Esophagus muscularis mucosa (tissue), 4 donors: ENCODE measurements around the gene MGAT5B. TPM values are rescaled to one million over a fixed set of nuclear protein-coding genes. Genes with fewer than 3 reads are reported as not detected.

Source experiments
- DNase-seq: peaks from one replicate; pipeline ENCODE4 v3.0.0-alpha.2; 2017; ENCODE audit errors: extremely low spot score
- H3K27ac ChIP-seq, 4 donors: fragments of 200-600 bp; sonication (generic); replicated peaks in 1 of 4; 1 replicate in 3 of 4; 2 replicates in 1 of 4; pipeline ENCODE4 v1.5.1; 2016 to 2019; ENCODE audit warnings: mild to moderate bottlenecking in 1 of 4
- H3K27me3 ChIP-seq, 4 donors: fragments of 200-600 bp; sonication (generic); one replicate each; pipeline versions ENCODE4 v1.5.1 to v1.6.0; 2016 to 2019
- H3K36me3 ChIP-seq, 4 donors: fragments of 200-600 bp; sonication (generic); one replicate each; pipeline ENCODE4 v1.5.1; 2016 to 2019
- H3K4me1 ChIP-seq, 4 donors: fragments of 200-600 bp; sonication (generic); one replicate each; pipeline ENCODE4 v1.5.1; 2016 to 2019
- H3K4me3 ChIP-seq, 4 donors: fragments of 200-600 bp; sonication (generic); 1 replicate in 2 of 4; 2 replicates in 2 of 4; pipeline ENCODE4 v1.5.1; 2016 to 2019; ENCODE audit warnings: mild to moderate bottlenecking in 4 of 4, moderate library complexity in 1 of 4
- H3K9me3 ChIP-seq, 4 donors: fragments of 200-600 bp; sonication (generic); 1 replicate in 3 of 4; 2 replicates in 1 of 4; pipeline ENCODE4 v1.5.1; 2016 to 2019
- CTCF ChIP-seq, 3 experiments: fragments of 200-600 bp in 2 of 3; fragments of 450-650 bp in 1 of 3; sonication (generic) in 2 of 3; IDR thresholded peaks; one replicate each; pipeline ENCODE4 v1.5.1; 2017 to 2019; ENCODE audit warnings: antibody characterized with exemption in 3 of 3, mild to moderate bottlenecking in 2 of 3, moderate library complexity in 1 of 3
- EP300 ChIP-seq: sonication (generic); formaldehyde crosslinking; IDR thresholded peaks from one replicate; pipeline ENCODE4 v1.6.1; 2017; ENCODE audit warnings: antibody characterized with exemption
- POLR2A ChIP-seq: fragments of 450-650 bp; IDR thresholded peaks from one replicate; pipeline ENCODE4 v1.6.1; 2017; ENCODE audit warnings: antibody characterized with exemption, moderate library complexity, mild to moderate bottlenecking, low read depth
- POLR2AphosphoS5 ChIP-seq, 2 donors: sonication (generic); formaldehyde crosslinking; IDR thresholded peaks; one replicate each; pipeline ENCODE4 v1.6.1; 2017; ENCODE audit warnings: antibody characterized with exemption in 2 of 2
- WGBS: methylation state at CpG from one replicate; pipeline ENCODE4 v1.1.5; 2018; 5-methylcytosine and 5-hydroxymethylcytosine counted together
- intact Hi-C: fragments of 100-400 bp; cut with DNase I; formaldehyde crosslinking; loops from one replicate; pipeline ENCODE4 v1.15.1; 2023
- total RNA-seq, 4 donors: library from RNA; depleted of rRNA; stranded (reverse); fragments of >200 nt; gene quantifications; one replicate each; pipeline versions ENCODE4 v1.1.0 to v1.2.1, GENCODE V29; 2016

Gene MGAT5B
- total RNA-seq, 4 donors from 2014 or later, result under 0.01 to 1.7 (median 0.43) TPM

GRCh38 chr17:76952402-76952801, 84.2 kb downstream of the MGAT5B start:
- WGBS, result 79% methylated on average over 5 of the region's 5 CpGs
- intact Hi-C loops, result no loop called here
- H3K27me3 ChIP-seq, result peaks cover 0 to 41% (median 0%) of the 10 kb centered on the region in 4 donors
- no peaks in the 10 kb centered on the region for H3K36me3 ChIP-seq
- no peaks in the 10 kb centered on the region for H3K4me1 ChIP-seq
- H3K27ac ChIP-seq, result no peak overlapping the region
- DNase-seq, result no peak
- TF ChIP-seq CTCF (IDR thresholded peaks at IDR 0.05), result no peak
- no peak for TF ChIP-seq EP300
- no peak for TF ChIP-seq POLR2AphosphoS5 (IDR thresholded peaks at IDR 0.05)
- TF ChIP-seq POLR2A, result no peak
- H3K9me3 ChIP-seq, result no peaks in the 10 kb centered on the region
- no peak overlapping the region for H3K4me3 ChIP-seq

GRCh38 chr17:76953066-76953465, 84.9 kb downstream of the MGAT5B start:
- Histone ChIP-seq H3K4me3 (no peak overlapping the region), H3K27me3 (peaks cover 0 to 41% (median 0%) of the 10 kb centered on the region in 4 donors), H3K36me3 (no peaks in the 10 kb centered on the region), H3K9me3 (no peaks in the 10 kb centered on the region), H3K4me1 (peaks cover 0 to 6% (median 0%) of the 10 kb centered on the region in 4 donors), H3K27ac (no peak overlapping the region)
- WGBS, result 95% methylated on average over 9 of the region's 9 CpGs
- intact Hi-C loops, result no loop called here
- TF ChIP-seq POLR2A (no peak), POLR2AphosphoS5 (IDR thresholded peaks at IDR 0.05) (no peak), EP300 (no peak), CTCF (IDR thresholded peaks at IDR 0.05) (no peak)
- no peak for DNase-seq

- peaks cover 0 to 9% (median 0%) of the 10 kb centered on the region in 4 donors for H3K4me1 ChIP-seq
- H3K4me3 ChIP-seq, result no peak overlapping the region
- no peak for DNase-seq
- intact Hi-C loops, result no loop called here
- no peak for TF ChIP-seq EP300
- TF ChIP-seq POLR2A, result no peak
- TF ChIP-seq POLR2AphosphoS5 (IDR thresholded peaks at IDR 0.05), result no peak
- no peak for TF ChIP-seq CTCF (IDR thresholded peaks at IDR 0.05)
- no peaks in the 10 kb centered on the region for H3K9me3 ChIP-seq
- H3K27ac ChIP-seq, result no peak overlapping the region
- 50% methylated on average over 2 of the region's 2 CpGs for WGBS
- no peaks in the 10 kb centered on the region for H3K36me3 ChIP-seq
- peaks cover 0 to 41% (median 0%) of the 10 kb centered on the region in 4 donors for H3K27me3 ChIP-seq
These were observed 85.7 kb downstream of the MGAT5B start for GRCh38 chr17:76953946-76954345.

GRCh38 chr17:76955191-76955590, 87.0 kb downstream of the MGAT5B start:
- Histone ChIP-seq H3K36me3 (no peaks in the 10 kb centered on the region), H3K4me3 (no peak overlapping the region), H3K9me3 (no peaks in the 10 kb centered on the region), H3K27me3 (peaks cover 0 to 32% (median 0%) of the 10 kb centered on the region in 4 donors), H3K4me1 (peaks cover 0 to 9% (median 0%) of the 10 kb centered on the region in 4 donors), H3K27ac (no peak overlapping the region)
- 81% methylated on average over 6 of the region's 6 CpGs for WGBS
- intact Hi-C loops, result no loop called here
- no peak for TF ChIP-seq POLR2AphosphoS5 (IDR thresholded peaks at IDR 0.05)
- no peak for TF ChIP-seq EP300
- no peak for TF ChIP-seq CTCF (IDR thresholded peaks at IDR 0.05)
- no peak for DNase-seq

- Histone ChIP-seq H3K9me3 (no peaks in the 10 kb centered on the region), H3K4me1 (peaks cover 0 to 9% (median 0%) of the 10 kb centered on the region in 4 donors), H3K4me3 (no peak overlapping the region), H3K27me3 (peaks cover 0 to 32% (median 0%) of the 10 kb centered on the region in 4 donors), H3K36me3 (no peaks in the 10 kb centered on the region), H3K27ac (no peak overlapping the region)
- TF ChIP-seq CTCF (IDR thresholded peaks at IDR 0.05), result no peak
- no peak for TF ChIP-seq POLR2AphosphoS5 (IDR thresholded peaks at IDR 0.05)
- TF ChIP-seq POLR2A, result no peak
- no peak for TF ChIP-seq EP300
- intact Hi-C loops, result no loop called here
- WGBS, result 84% methylated on average over 17 of the region's 17 CpGs
- no peak for DNase-seq
These were observed 88.8 kb downstream of the MGAT5B start for GRCh38 chr17:76956846-76957540.
